SK-N-SH treated with all-trans-retinoic acid at 6 μM for 48 hours (cell line): ENCODE data around the gene SLC25A25.

ENCODE experiments used
- ATAC-seq: fragments of 200-7000 bp; cut with Tn5 transposase; 3 replicates; pipeline ENCODE4 v1.9.1; 2020; ENCODE audit warnings: mild to moderate bottlenecking, moderate library complexity
- BACH2 ChIP-seq: fragments of 250-450 bp; sonication (Bioruptor Pico); IDR thresholded peaks from 2 replicates; pipeline ENCODE4 v1.9.0; 2021; ENCODE audit warnings: mild to moderate bottlenecking, borderline replicate concordance
- CSDC2 ChIP-seq: fragments of 250-450 bp; sonication (Bioruptor Pico); IDR thresholded peaks from 2 replicates; pipeline ENCODE4 v1.5.0; 2020; ENCODE audit warnings: mild to moderate bottlenecking, moderate library complexity
- GLIS3 ChIP-seq: fragments of 250-450 bp; sonication (Bioruptor Pico); IDR thresholded peaks from 2 replicates; pipeline ENCODE4 v1.5.0; 2020; ENCODE audit warnings: mild to moderate bottlenecking, moderate library complexity
- OSR1 ChIP-seq: fragments of 250-450 bp; sonication (Bioruptor Pico); IDR thresholded peaks from 2 replicates; pipeline ENCODE4 v1.8.0; 2022; ENCODE audit warnings: moderate library complexity, mild to moderate bottlenecking, inconsistent platforms
- RARB ChIP-seq: fragments of 250-450 bp; sonication (Bioruptor Pico); IDR thresholded peaks from 2 replicates; pipeline ENCODE4 v1.8.0; 2021; ENCODE audit warnings: mild to moderate bottlenecking, moderate library complexity
- TCF4 ChIP-seq: fragments of 250-450 bp; sonication (Bioruptor Pico); IDR thresholded peaks from 2 replicates; pipeline ENCODE4 v1.8.0; 2021; ENCODE audit warnings: mild to moderate bottlenecking, moderate library complexity, borderline replicate concordance
- TOX ChIP-seq: fragments of 250-450 bp; sonication (Bioruptor Pico); IDR thresholded peaks from 2 replicates; pipeline ENCODE4 v1.8.0; 2021; ENCODE audit warnings: mild to moderate bottlenecking, moderate library complexity, borderline replicate concordance
- ZC3H10 ChIP-seq: fragments of 250-450 bp; sonication (Bioruptor Pico); IDR thresholded peaks from 2 replicates; pipeline ENCODE4 v1.5.1; 2021; ENCODE audit warnings: mild to moderate bottlenecking, moderate library complexity
- ZFP3 ChIP-seq: fragments of 250-450 bp; sonication (Bioruptor Pico); IDR thresholded peaks from 2 replicates; pipeline ENCODE4 v1.5.0; 2020; ENCODE audit warnings: mild to moderate bottlenecking, moderate library complexity
- ZFP30 ChIP-seq: fragments of 450-650 bp; formaldehyde crosslinking; IDR thresholded peaks from 2 replicates; pipeline ENCODE4 v1.5.0; 2022; ENCODE audit warnings: mild to moderate bottlenecking, moderate library complexity
- ZNF565 ChIP-seq: fragments of 450-650 bp; formaldehyde crosslinking; conservative IDR thresholded peaks from 2 replicates; pipeline ENCODE4 v1.5.0; 2020; ENCODE audit warnings: low read depth, mild to moderate bottlenecking, moderate library complexity
- ZNF70 ChIP-seq: fragments of 450-650 bp; formaldehyde crosslinking; IDR thresholded peaks from 2 replicates; pipeline ENCODE4 v1.5.0; 2020; ENCODE audit warnings: mild to moderate bottlenecking, moderate library complexity
- ZNF8 ChIP-seq: fragments of 450-650 bp; formaldehyde crosslinking; IDR thresholded peaks from 2 replicates; pipeline ENCODE4 v1.5.0; 2020; ENCODE audit warnings: mild to moderate bottlenecking, moderate library complexity
- TF ChIP-seq, protein P1 (sequence below): fragments of 250-450 bp; sonication (Bioruptor Pico); IDR thresholded peaks from 2 replicates; pipeline ENCODE4 v1.8.0; 2020; ENCODE audit warnings: mild to moderate bottlenecking, moderate library complexity, borderline replicate concordance
- TF ChIP-seq, protein P2 (sequence below): fragments of 250-450 bp; sonication (Bioruptor Pico); IDR thresholded peaks from 2 replicates; pipeline ENCODE4 v1.5.1; 2020; ENCODE audit warnings: low read depth, mild to moderate bottlenecking, moderate library complexity
- TF ChIP-seq, protein P3 (sequence below): fragments of 250-450 bp; sonication (Bioruptor Pico); IDR thresholded peaks from 2 replicates; pipeline ENCODE4 v1.5.0; 2020; ENCODE audit warnings: mild to moderate bottlenecking, moderate library complexity
- TF ChIP-seq, protein P4 (sequence below): fragments of 250-450 bp; sonication (Bioruptor Pico); IDR thresholded peaks from 2 replicates; pipeline ENCODE4 v1.8.0; 2021; ENCODE audit warnings: low read depth, mild to moderate bottlenecking, moderate library complexity, borderline replicate concordance
- TF ChIP-seq, protein P5 (sequence below): fragments of 250-450 bp; sonication (Bioruptor Pico); IDR thresholded peaks from 2 replicates; pipeline ENCODE4 v1.5.1; 2021; ENCODE audit warnings: mild to moderate bottlenecking, moderate library complexity

Gene SLC25A25

DNA sequence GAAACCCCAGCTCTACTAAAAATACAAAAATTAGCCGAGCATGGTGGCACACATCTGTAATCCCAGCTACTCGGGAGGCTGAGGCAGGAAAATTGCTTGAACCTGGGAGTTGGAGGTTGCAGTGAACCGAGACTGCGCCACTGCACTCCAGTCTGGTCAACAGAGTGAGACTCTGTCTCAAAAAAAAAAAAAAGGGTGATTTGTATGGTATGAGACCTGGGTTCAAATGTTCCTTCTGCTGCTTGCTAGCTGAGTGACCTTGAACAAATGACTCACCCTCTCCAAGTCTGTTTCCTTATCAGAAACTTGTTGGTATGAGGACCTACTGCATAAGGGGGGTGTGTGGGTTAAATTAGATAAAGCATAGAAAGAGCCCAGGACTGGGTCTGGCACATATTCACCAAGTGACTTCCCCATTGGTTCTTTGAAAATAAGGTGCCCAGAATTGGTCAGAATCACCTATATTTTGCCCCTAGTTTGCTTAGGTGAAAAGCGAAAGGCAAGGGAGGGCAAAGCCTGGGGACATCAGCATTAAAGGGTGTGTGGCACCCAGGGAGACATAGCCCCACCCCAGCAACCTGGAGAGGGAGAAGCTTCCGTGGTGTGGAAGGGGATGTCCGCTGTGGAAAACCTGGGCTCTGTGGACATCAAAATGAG lies 9.9 kb downstream of the SLC25A25 start:
- ATAC-seq = no peak

DNA sequence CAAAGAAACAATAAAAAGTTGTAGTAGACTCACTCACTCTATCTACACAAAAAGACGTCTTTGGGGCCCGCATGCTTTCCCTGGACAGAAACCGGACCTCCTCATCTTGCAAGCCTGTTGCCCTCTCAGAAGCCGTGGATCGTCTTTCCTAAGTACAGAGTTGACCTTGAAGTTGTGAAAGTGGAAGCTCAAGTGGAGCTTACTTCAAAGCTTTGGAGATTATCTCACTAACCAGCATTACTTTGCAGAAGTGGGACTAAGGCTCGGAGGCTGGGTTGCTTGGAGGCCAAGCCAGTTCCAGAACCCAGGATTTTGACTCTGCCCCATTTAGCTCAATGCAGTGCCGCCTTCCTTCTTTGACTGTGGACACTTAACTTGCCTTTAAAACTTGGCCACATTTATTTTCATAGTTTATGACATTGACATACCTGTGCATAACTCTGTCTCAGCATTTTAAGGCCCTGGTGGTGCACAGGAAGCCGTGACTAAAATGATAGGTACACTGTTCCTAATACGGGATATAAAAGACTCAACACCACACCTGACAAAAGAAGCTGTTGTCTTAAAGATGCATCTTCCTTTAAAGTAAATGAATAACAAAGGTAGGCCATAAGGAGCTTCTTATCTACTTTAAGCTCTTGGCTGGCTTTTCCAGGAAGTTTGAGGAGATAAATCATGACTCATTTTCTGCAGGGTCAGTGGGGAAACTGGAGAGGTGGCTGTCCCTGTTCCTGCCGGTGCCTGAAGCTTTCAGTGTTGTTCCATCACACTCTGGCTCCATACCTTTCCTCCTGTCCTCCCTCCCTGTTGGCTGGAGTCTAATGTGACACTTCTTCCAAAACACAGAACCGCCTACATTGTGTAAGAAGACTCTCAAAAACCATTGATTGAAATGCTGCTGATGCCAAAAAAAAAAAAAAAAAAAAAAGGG lies 10.7 kb downstream of the SLC25A25 start:
- ATAC-seq = peak; percentile 31; the same call in 2 of the 3 replicates
- TF ChIP-seq, protein P1, sequence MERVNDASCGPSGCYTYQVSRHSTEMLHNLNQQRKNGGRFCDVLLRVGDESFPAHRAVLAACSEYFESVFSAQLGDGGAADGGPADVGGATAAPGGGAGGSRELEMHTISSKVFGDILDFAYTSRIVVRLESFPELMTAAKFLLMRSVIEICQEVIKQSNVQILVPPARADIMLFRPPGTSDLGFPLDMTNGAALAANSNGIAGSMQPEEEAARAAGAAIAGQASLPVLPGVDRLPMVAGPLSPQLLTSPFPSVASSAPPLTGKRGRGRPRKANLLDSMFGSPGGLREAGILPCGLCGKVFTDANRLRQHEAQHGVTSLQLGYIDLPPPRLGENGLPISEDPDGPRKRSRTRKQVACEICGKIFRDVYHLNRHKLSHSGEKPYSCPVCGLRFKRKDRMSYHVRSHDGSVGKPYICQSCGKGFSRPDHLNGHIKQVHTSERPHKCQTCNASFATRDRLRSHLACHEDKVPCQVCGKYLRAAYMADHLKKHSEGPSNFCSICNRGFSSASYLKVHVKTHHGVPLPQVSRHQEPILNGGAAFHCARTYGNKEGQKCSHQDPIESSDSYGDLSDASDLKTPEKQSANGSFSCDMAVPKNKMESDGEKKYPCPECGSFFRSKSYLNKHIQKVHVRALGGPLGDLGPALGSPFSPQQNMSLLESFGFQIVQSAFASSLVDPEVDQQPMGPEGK = no peak
- TF ChIP-seq, protein P2, sequence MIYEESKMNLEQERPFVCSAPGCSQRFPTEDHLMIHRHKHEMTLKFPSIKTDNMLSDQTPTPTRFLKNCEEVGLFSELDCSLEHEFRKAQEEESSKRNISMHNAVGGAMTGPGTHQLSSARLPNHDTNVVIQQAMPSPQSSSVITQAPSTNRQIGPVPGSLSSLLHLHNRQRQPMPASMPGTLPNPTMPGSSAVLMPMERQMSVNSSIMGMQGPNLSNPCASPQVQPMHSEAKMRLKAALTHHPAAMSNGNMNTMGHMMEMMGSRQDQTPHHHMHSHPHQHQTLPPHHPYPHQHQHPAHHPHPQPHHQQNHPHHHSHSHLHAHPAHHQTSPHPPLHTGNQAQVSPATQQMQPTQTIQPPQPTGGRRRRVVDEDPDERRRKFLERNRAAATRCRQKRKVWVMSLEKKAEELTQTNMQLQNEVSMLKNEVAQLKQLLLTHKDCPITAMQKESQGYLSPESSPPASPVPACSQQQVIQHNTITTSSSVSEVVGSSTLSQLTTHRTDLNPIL (CRISPR knock-in tag) = no peak
- no peak for TF ChIP-seq RARB (CRISPR knock-in tag)
- TF ChIP-seq ZNF565 (CRISPR knock-in tag) = no peak
- no peak for TF ChIP-seq ZC3H10 (CRISPR knock-in tag)
- TF ChIP-seq ZNF70 = no peak
- TF ChIP-seq ZFP30 (CRISPR knock-in tag) = no peak
- no peak for TF ChIP-seq BACH2 (CRISPR knock-in tag)
- no peak for TF ChIP-seq TOX
- no peak for TF ChIP-seq OSR1 (CRISPR knock-in tag)
- TF ChIP-seq ZFP3 = no peak
- TF ChIP-seq, protein P3, sequence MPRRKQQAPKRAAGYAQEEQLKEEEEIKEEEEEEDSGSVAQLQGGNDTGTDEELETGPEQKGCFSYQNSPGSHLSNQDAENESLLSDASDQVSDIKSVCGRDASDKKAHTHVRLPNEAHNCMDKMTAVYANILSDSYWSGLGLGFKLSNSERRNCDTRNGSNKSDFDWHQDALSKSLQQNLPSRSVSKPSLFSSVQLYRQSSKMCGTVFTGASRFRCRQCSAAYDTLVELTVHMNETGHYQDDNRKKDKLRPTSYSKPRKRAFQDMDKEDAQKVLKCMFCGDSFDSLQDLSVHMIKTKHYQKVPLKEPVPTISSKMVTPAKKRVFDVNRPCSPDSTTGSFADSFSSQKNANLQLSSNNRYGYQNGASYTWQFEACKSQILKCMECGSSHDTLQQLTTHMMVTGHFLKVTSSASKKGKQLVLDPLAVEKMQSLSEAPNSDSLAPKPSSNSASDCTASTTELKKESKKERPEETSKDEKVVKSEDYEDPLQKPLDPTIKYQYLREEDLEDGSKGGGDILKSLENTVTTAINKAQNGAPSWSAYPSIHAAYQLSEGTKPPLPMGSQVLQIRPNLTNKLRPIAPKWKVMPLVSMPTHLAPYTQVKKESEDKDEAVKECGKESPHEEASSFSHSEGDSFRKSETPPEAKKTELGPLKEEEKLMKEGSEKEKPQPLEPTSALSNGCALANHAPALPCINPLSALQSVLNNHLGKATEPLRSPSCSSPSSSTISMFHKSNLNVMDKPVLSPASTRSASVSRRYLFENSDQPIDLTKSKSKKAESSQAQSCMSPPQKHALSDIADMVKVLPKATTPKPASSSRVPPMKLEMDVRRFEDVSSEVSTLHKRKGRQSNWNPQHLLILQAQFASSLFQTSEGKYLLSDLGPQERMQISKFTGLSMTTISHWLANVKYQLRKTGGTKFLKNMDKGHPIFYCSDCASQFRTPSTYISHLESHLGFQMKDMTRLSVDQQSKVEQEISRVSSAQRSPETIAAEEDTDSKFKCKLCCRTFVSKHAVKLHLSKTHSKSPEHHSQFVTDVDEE (CRISPR knock-in tag) = no peak
- TF ChIP-seq TCF4 = no peak

More for the DNA sequence above, 9.9 kb downstream of the SLC25A25 start:
- TF ChIP-seq CSDC2 (CRISPR knock-in tag) (no peak), ZFP3 (no peak), OSR1 (CRISPR knock-in tag) (no peak), ZC3H10 (CRISPR knock-in tag) (no peak), BACH2 (CRISPR knock-in tag) (no peak), ZNF565 (CRISPR knock-in tag) (no peak), RARB (CRISPR knock-in tag) (no peak), ZNF8 (CRISPR knock-in tag) (no peak), GLIS3 (no peak), ZFP30 (CRISPR knock-in tag) (no peak), TOX (no peak)
- TF ChIP-seq, protein P1 = no peak
- TF ChIP-seq, protein P4, sequence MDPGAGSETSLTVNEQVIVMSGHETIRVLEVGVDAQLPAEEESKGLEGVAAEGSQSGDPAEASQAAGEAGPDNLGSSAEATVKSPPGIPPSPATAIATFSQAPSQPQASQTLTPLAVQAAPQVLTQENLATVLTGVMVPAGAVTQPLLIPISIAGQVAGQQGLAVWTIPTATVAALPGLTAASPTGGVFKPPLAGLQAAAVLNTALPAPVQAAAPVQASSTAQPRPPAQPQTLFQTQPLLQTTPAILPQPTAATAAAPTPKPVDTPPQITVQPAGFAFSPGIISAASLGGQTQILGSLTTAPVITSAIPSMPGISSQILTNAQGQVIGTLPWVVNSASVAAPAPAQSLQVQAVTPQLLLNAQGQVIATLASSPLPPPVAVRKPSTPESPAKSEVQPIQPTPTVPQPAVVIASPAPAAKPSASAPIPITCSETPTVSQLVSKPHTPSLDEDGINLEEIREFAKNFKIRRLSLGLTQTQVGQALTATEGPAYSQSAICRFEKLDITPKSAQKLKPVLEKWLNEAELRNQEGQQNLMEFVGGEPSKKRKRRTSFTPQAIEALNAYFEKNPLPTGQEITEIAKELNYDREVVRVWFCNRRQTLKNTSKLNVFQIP (CRISPR knock-in tag) = no peak
- TF ChIP-seq, protein P2 (CRISPR knock-in tag) = no peak
- TF ChIP-seq, protein P5, sequence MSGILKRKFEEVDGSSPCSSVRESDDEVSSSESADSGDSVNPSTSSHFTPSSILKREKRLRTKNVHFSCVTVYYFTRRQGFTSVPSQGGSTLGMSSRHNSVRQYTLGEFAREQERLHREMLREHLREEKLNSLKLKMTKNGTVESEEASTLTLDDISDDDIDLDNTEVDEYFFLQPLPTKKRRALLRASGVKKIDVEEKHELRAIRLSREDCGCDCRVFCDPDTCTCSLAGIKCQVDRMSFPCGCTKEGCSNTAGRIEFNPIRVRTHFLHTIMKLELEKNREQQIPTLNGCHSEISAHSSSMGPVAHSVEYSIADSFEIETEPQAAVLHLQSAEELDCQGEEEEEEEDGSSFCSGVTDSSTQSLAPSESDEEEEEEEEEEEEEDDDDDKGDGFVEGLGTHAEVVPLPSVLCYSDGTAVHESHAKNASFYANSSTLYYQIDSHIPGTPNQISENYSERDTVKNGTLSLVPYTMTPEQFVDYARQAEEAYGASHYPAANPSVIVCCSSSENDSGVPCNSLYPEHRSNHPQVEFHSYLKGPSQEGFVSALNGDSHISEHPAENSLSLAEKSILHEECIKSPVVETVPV (CRISPR knock-in tag) = no peak
